Lung (tissue), 12 donors: ENCODE measurements around the gene TRIM39. TPM values are rescaled to one million over a fixed set of nuclear protein-coding genes. Genes with fewer than 3 reads are reported as not detected.

Experiments used
- ATAC-seq: fragments of 200-7000 bp; cut with Tn5 transposase; one replicate; pipeline ENCODE4 v1.9.1; 2020; ENCODE audit warnings: moderate number of reproducible peaks; ENCODE audit not compliant: insufficient read depth, low FRiP score
- DNase-seq, 3 donors: peaks; one replicate each; pipeline ENCODE4 v3.0.0-alpha.2; 2013 to 2017
- H3K27ac ChIP-seq, 2 donors: one replicate each; pipeline ENCODE4 v1.5.1; 2013; ENCODE audit warnings: mild to moderate bottlenecking in 2 of 2, moderate library complexity in 2 of 2, control low read depth in 1 of 2, inconsistent platforms in 1 of 2, low read depth in 1 of 2, low read length in 1 of 2
- H3K27me3 ChIP-seq, 3 donors: one replicate each; pipeline ENCODE4 v1.5.1; 2013; ENCODE audit warnings: low read length in 2 of 3; ENCODE audit not compliant: control insufficient read depth in 3 of 3, insufficient read depth in 3 of 3
- H3K36me3 ChIP-seq, 4 donors: one replicate each; pipeline ENCODE4 v1.5.1; 2013; ENCODE audit warnings: low read length in 4 of 4, mild to moderate bottlenecking in 1 of 4, moderate library complexity in 1 of 4; ENCODE audit not compliant: control insufficient read depth in 4 of 4, insufficient read depth in 4 of 4
- H3K4me1 ChIP-seq, 5 donors: one replicate each; pipeline ENCODE4 v1.5.1; 2013; ENCODE audit warnings: low read length in 5 of 5, mild to moderate bottlenecking in 2 of 5, moderate library complexity in 1 of 5; ENCODE audit not compliant: control insufficient read depth in 5 of 5, insufficient read depth in 5 of 5
- H3K4me3 ChIP-seq: one replicate; pipeline ENCODE4 v1.5.1; 2013; ENCODE audit warnings: mild to moderate bottlenecking, control low read depth, moderate library complexity
- H3K9ac ChIP-seq, 2 donors: one replicate each; pipeline ENCODE4 v1.5.1; 2013; ENCODE audit warnings: low read length in 2 of 2, control low read depth in 1 of 2; ENCODE audit not compliant: insufficient read depth in 1 of 2
- H3K9me3 ChIP-seq, 4 donors: one replicate each; pipeline ENCODE4 v1.5.1; 2013; ENCODE audit warnings: low read length in 3 of 4, mild to moderate bottlenecking in 1 of 4, moderate library complexity in 1 of 4; ENCODE audit not compliant: control insufficient read depth in 4 of 4, insufficient read depth in 3 of 4
- WGBS, 2 donors: extraction: QIAGEN DNeasy Blood & Tissue Kit; methylation state at CpG; one replicate each; pipeline ENCODE4 v1.1.7; 2013; 5-methylcytosine and 5-hydroxymethylcytosine counted together
- polyA plus RNA-seq, 2 donors: library from polyadenylated mRNA; stranded (reverse); fragments of 200-250 nt; gene quantifications; one replicate each; pipeline ENCODE4 v1.2.1, GENCODE V29; 2013
- total RNA-seq, 2 donors: library from RNA; depleted of rRNA in 1 of 2; stranded (reverse); fragments of >200 nt in 1 of 2; gene quantifications; one replicate each; pipeline ENCODE4 v1.2.1, GENCODE V29; 2014 to 2021
- TF ChIP-seq, protein P1 (sequence below): IDR thresholded peaks from 2 replicates; pipeline ENCODE4 v1.5.1; 2012; ENCODE audit warnings: mild to moderate bottlenecking; ENCODE audit errors: control extremely low read depth, extremely low read depth
- donor health status: control.
- donor health status: control.
- donor health status: Bipolar disorder and iron deficiency.
- donor health status: healthy.
- donor health status: DM: yes; HTN: yes; CAD: no.

The TRIM39 gene
- total and polyA plus RNA-seq, 4 donors: 9.4 to 14.2 (median 11.3) TPM

- 64 to 72% methylated on average over 6 of the region's 6 CpGs for WGBS, 2 donors
- DNase-seq: no peak
- no peak for ATAC-seq
Observed at GRCh38 chr6:30317913-30318589, 8.7 kb upstream of the TRIM39 start.

GRCh38 chr6:30319146-30319835 lies 7.4 kb upstream of the TRIM39 start:
- Histone ChIP-seq H3K9me3 (no peaks in the 10 kb centered on the region), H3K4me3 (no peak overlapping the region), H3K36me3 (peaks cover 0 to 6% (median 2%) of the 10 kb centered on the region in 4 donors), H3K9ac (no peak overlapping the region), H3K27ac (no peak overlapping the region), H3K4me1 (peaks cover 0 to 7% (median 2%) of the 10 kb centered on the region in 5 donors), H3K27me3 (no peaks in the 10 kb centered on the region)
- no peak for DNase-seq
- TF ChIP-seq, protein P1, sequence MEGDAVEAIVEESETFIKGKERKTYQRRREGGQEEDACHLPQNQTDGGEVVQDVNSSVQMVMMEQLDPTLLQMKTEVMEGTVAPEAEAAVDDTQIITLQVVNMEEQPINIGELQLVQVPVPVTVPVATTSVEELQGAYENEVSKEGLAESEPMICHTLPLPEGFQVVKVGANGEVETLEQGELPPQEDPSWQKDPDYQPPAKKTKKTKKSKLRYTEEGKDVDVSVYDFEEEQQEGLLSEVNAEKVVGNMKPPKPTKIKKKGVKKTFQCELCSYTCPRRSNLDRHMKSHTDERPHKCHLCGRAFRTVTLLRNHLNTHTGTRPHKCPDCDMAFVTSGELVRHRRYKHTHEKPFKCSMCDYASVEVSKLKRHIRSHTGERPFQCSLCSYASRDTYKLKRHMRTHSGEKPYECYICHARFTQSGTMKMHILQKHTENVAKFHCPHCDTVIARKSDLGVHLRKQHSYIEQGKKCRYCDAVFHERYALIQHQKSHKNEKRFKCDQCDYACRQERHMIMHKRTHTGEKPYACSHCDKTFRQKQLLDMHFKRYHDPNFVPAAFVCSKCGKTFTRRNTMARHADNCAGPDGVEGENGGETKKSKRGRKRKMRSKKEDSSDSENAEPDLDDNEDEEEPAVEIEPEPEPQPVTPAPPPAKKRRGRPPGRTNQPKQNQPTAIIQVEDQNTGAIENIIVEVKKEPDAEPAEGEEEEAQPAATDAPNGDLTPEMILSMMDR: no peak
- no peak for ATAC-seq
- 90 to 100% methylated on average over 1 of the region's 1 CpG for WGBS, 2 donors

More at GRCh38 chr6:30317913-30318589, 8.7 kb upstream of the TRIM39 start:
- Histone ChIP-seq H3K4me1 (peaks cover 0 to 7% (median 0%) of the 10 kb centered on the region in 5 donors), H3K9ac (no peak overlapping the region), H3K36me3 (peaks cover 0 to 12% (median 7%) of the 10 kb centered on the region in 4 donors), H3K9me3 (no peaks in the 10 kb centered on the region), H3K27me3 (no peaks in the 10 kb centered on the region), H3K27ac (no peak overlapping the region), H3K4me3 (no peak overlapping the region)
- TF ChIP-seq, protein P1: no peak

- no peaks in the 10 kb centered on the region for H3K27me3 ChIP-seq
- TF ChIP-seq, protein P1: no peak
- H3K4me1 ChIP-seq: peaks cover 4 to 16% (median 9%) of the 10 kb centered on the region in 5 donors
- no peak overlapping the region for H3K27ac ChIP-seq
- H3K9me3 ChIP-seq: no peaks in the 10 kb centered on the region
- no peak overlapping the region for H3K9ac ChIP-seq
- DNase-seq (no peak), ATAC-seq (no peak)
- H3K4me3 ChIP-seq: no peak overlapping the region
- 90 to 94% methylated on average over 6 of the region's 6 CpGs for WGBS, 2 donors
- peaks cover 0 to 4% (median 3%) of the 10 kb centered on the region in 4 donors for H3K36me3 ChIP-seq
Observed at GRCh38 chr6:30321692-30322388, 4.9 kb upstream of the TRIM39 start.
